ELR (cell line): ENCODE results near the gene MYL6B.

Experiments used
- DNase-seq: peaks from one replicate; pipeline ENCODE4 v3.0.0-alpha.2; 2015; ENCODE audit warnings: low read depth

Gene MYL6B

GRCh38 chr12:56122637-56123036 lies 29.8 kb upstream of the MYL6B start:
- DNase-seq = no peak

GRCh38 chr12:56124133-56124532 lies 28.3 kb upstream of the MYL6B start:
- no peak for DNase-seq

GRCh38 chr12:56126732-56127239 lies 25.6 kb upstream of the MYL6B start:
- DNase-seq = no peak

- no peak for DNase-seq
Observed at GRCh38 chr12:56127485-56127887, 24.9 kb upstream of the MYL6B start.

- DNase-seq = peak; percentile 100
Observed at GRCh38 chr12:56127888-56128669, 24.3 kb upstream of the MYL6B start, which contains the start of gene ESYT1. Gene ESYT1, plus strand, starts transcription at chr12:56128267. Its CDS starts 53 bp downstream, at chr12:56128320.

GRCh38 chr12:56128670-56129205 lies 23.6 kb upstream of the MYL6B start:
- peak; percentile 54 for DNase-seq

- DNase-seq = peak; percentile 79
Observed at GRCh38 chr12:56129206-56129941, 23.0 kb upstream of the MYL6B start.

GRCh38 chr12:56129942-56130495 lies 22.4 kb upstream of the MYL6B start:
- DNase-seq = no peak

- no peak for DNase-seq
Observed at GRCh38 chr12:56130876-56131275, 21.5 kb upstream of the MYL6B start.

- DNase-seq = no peak
Observed at GRCh38 chr12:56134897-56135296, 17.5 kb upstream of the MYL6B start.

GRCh38 chr12:56137853-56138571 lies 14.4 kb upstream of the MYL6B start:
- no peak for DNase-seq

GRCh38 chr12:56141946-56142784 lies 10.2 kb upstream of the MYL6B start:
- DNase-seq = no peak

- DNase-seq = peak; percentile 38
Observed at GRCh38 chr12:56143217-56143616, 9.2 kb upstream of the MYL6B start.

GRCh38 chr12:56143870-56144269 lies 8.5 kb upstream of the MYL6B start:
- DNase-seq = no peak

- DNase-seq = no peak
Observed at GRCh38 chr12:56145217-56145616, 7.2 kb upstream of the MYL6B start.

- DNase-seq = no peak
Observed at GRCh38 chr12:56146492-56147460, 5.6 kb upstream of the MYL6B start.

- peak; percentile 60 for DNase-seq
Observed at GRCh38 chr12:56150563-56150962, 1.8 kb upstream of the MYL6B start.

GRCh38 chr12:56151672-56152131 lies 685 bp upstream of the MYL6B start:
- peak; percentile 70 for DNase-seq
